Nephron progenitor cell (in vitro differentiated cells): Measurements from ENCODE around the gene CAPZB.

ENCODE experiments used
- DNase-seq: peaks from one replicate; pipeline ENCODE4 v3.0.0; 2021
- H3K27ac Mint-ChIP-seq: 2 replicates; pipeline ENCODE4 v1.8.0; 2021; ENCODE audit warnings: mild to moderate bottlenecking, moderate library complexity, mixed read lengths
- H3K27me3 Mint-ChIP-seq: 2 replicates; pipeline ENCODE4 v1.8.0; 2021; ENCODE audit warnings: mild to moderate bottlenecking, low read depth, mixed read lengths; ENCODE audit not compliant: poor library complexity
- H3K36me3 Mint-ChIP-seq: 2 replicates; pipeline ENCODE4 v1.8.0; 2021; ENCODE audit warnings: low read depth, mixed read lengths
- H3K4me1 Mint-ChIP-seq: 2 replicates; pipeline ENCODE4 v1.8.0; 2021; ENCODE audit warnings: mixed read lengths
- H3K4me3 Mint-ChIP-seq: 2 replicates; pipeline ENCODE4 v1.8.0; 2021; ENCODE audit warnings: mild to moderate bottlenecking, moderate library complexity, mixed read lengths
- H3K9me3 Mint-ChIP-seq: 2 replicates; pipeline ENCODE4 v1.8.0; 2021; ENCODE audit warnings: mild to moderate bottlenecking, moderate library complexity, mixed read lengths
- CTCF ChIP-seq: fragments of 200-600 bp; sonication (generic); IDR thresholded peaks from 2 replicates; pipeline ENCODE4 v1.5.0; 2021; ENCODE audit warnings: antibody characterized with exemption

The CAPZB gene

DNA sequence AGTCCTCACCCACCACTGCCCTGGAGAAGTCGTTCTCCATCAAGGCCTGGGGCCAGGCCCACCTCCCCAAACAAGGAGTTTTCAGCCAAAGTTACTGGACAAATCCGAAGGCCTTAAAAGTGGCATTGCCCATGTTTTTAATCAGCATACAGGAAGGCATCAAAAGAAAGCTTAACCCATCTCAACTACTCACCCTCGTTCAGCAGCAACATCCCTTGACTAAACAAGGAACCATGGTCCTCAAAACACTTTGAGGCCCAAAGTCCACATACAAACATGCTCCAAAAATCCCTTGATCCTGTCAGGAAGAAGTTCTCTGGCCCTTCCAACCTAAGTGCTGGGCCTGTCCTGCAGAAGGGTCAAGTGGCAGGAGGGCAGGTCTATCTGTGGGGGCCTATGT is 1.6 kb downstream of the CAPZB start:
- no peak overlapping the region for H3K27ac Mint-ChIP-seq
- peak overlapping the region; percentile 97 for H3K4me3 Mint-ChIP-seq
- H3K4me1 Mint-ChIP-seq, result peaks cover 71% of the 10 kb centered on the region
- peaks cover 4% of the 10 kb centered on the region for H3K27me3 Mint-ChIP-seq
- peaks cover 1% of the 10 kb centered on the region for H3K9me3 Mint-ChIP-seq
- H3K36me3 Mint-ChIP-seq, result peaks cover 5% of the 10 kb centered on the region
- DNase-seq, result no peak
- no peak for TF ChIP-seq CTCF

DNA sequence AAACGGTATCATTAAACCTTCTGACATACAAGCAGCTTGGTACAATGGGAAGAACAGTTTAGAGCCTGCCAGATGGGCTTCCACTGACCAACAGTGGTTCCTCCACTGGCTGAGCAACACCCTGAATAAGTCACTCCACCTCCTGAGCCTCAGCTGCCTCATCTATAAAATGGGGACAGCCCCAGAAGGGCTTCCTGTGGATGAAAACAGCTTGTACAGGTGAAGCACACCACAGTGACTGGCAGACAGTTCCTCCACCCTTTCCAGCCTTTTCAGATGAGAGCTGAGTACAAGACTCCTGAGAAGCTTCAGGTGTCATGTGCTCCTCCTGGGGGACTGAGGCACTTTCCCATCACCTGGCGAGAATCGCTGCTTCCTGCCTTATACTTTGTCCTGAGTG is 2.1 kb downstream of the CAPZB start:
- peaks cover 68% of the 10 kb centered on the region for H3K4me1 Mint-ChIP-seq

GRCh38 chr1:19481826-19482398 is 3.4 kb downstream of the CAPZB start:
- peaks cover 4% of the 10 kb centered on the region for H3K27me3 Mint-ChIP-seq
- no peak overlapping the region for H3K4me3 Mint-ChIP-seq
- peaks cover 70% of the 10 kb centered on the region for H3K4me1 Mint-ChIP-seq
- H3K36me3 Mint-ChIP-seq, result peaks cover 5% of the 10 kb centered on the region
- H3K27ac Mint-ChIP-seq, result no peak overlapping the region
- no peak for DNase-seq
- no peaks in the 10 kb centered on the region for H3K9me3 Mint-ChIP-seq
- TF ChIP-seq CTCF, result no peak

More for the DNA sequence above, 2.1 kb downstream of the CAPZB start:
- no peak for TF ChIP-seq CTCF
- Mint-ChIP-seq H3K9me3 (no peaks in the 10 kb centered on the region), H3K27me3 (peaks cover 4% of the 10 kb centered on the region), H3K36me3 (peaks cover 5% of the 10 kb centered on the region), H3K27ac (no peak overlapping the region), H3K4me3 (peak overlapping the region; percentile 97)
- DNase-seq, result no peak

DNA sequence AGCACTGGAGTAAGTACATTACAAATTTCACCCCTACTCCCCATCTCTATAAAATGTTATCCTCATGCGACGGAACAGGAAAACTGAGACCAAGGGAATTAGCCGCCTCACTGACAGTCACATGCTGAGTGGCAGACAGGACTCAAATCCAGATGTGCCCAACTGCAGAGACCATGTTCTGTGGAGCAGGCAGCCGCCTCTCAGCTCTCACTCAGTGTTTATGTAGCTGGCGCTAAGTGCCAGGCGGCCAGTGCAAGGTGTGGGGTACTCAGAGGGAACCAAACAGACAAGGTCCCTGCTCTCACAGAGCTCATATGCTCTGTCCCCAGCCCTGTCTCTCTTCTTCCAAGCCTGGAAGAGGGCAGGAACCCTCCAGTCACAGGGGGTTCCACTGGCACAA is 5.1 kb downstream of the CAPZB start:
- Mint-ChIP-seq H3K4me1 (peaks cover 67% of the 10 kb centered on the region), H3K36me3 (peaks cover 5% of the 10 kb centered on the region), H3K27me3 (no peaks in the 10 kb centered on the region), H3K27ac (peak overlapping the region; percentile 72), H3K4me3 (no peak overlapping the region), H3K9me3 (no peaks in the 10 kb centered on the region)
- TF ChIP-seq CTCF, result no peak
- DNase-seq, result no peak

- peak overlapping the region; percentile 38 for H3K27ac Mint-ChIP-seq
- H3K9me3 Mint-ChIP-seq, result no peaks in the 10 kb centered on the region
- no peaks in the 10 kb centered on the region for H3K27me3 Mint-ChIP-seq
- H3K4me3 Mint-ChIP-seq, result no peak overlapping the region
- TF ChIP-seq CTCF, result no peak
- peaks cover 7% of the 10 kb centered on the region for H3K36me3 Mint-ChIP-seq
- DNase-seq, result no peak
- peaks cover 75% of the 10 kb centered on the region for H3K4me1 Mint-ChIP-seq
Observed at GRCh38 chr1:19479351-19480120, 5.8 kb downstream of the CAPZB start.

- Mint-ChIP-seq H3K4me3 (no peak overlapping the region), H3K27me3 (no peaks in the 10 kb centered on the region), H3K36me3 (peaks cover 8% of the 10 kb centered on the region), H3K27ac (no peak overlapping the region), H3K4me1 (peaks cover 66% of the 10 kb centered on the region), H3K9me3 (no peaks in the 10 kb centered on the region)
- DNase-seq, result no peak
- no peak for TF ChIP-seq CTCF
Observed at GRCh38 chr1:19478322-19478721, 7.0 kb downstream of the CAPZB start.
